CD14-positive monocyte (primary cell): Measurements from ENCODE around the gene CYTH3. TPM values are rescaled to one million over a fixed set of nuclear protein-coding genes. Genes with fewer than 3 reads are reported as not detected.

ENCODE experiments used
- DNase-seq, 3 donors: peaks; one replicate each; pipeline ENCODE4 v3.0.0-alpha.2; 2011 to 2022
- H2AFZ ChIP-seq: 2 replicates; pipeline ENCODE4 v1.6.0; 2012; ENCODE audit warnings: mild to moderate bottlenecking, low read depth, low read length, inconsistent platforms; ENCODE audit not compliant: insufficient read depth, poor library complexity, severe bottlenecking
- H3K27ac ChIP-seq, 2 donors: 1 replicate in 1 of 2; 2 replicates in 1 of 2; pipeline ENCODE4 v1.5.1; 2012 to 2013; ENCODE audit warnings: low read length in 2 of 2, control low read depth in 1 of 2, inconsistent platforms in 1 of 2, low read depth in 1 of 2, mild to moderate bottlenecking in 1 of 2
- H3K27me3 ChIP-seq, 2 donors: one replicate each; pipeline versions ENCODE4 v1.6.0 to v1.6.1; 2011 to 2013; ENCODE audit warnings: low read length in 2 of 2; ENCODE audit not compliant: control insufficient read depth in 2 of 2, insufficient read depth in 2 of 2
- H3K36me3 ChIP-seq, 2 donors: replicated peaks in 1 of 2; 1 replicate in 1 of 2; 2 replicates in 1 of 2; pipeline versions ENCODE4 v1.5.1 to v1.6.1; 2012 to 2013; ENCODE audit warnings: low read length in 2 of 2, control low read depth in 1 of 2, inconsistent platforms in 1 of 2, mild to moderate bottlenecking in 1 of 2; ENCODE audit not compliant: insufficient read depth in 2 of 2, control insufficient read depth in 1 of 2
- H3K4me1 ChIP-seq, 2 donors: 1 replicate in 1 of 2; 2 replicates in 1 of 2; pipeline versions ENCODE4 v1.5.1 to v1.6.1; 2012 to 2013; ENCODE audit warnings: low read length in 2 of 2, control low read depth in 1 of 2, inconsistent platforms in 1 of 2, mild to moderate bottlenecking in 1 of 2, moderate library complexity in 1 of 2; ENCODE audit not compliant: insufficient read depth in 2 of 2, control insufficient read depth in 1 of 2
- H3K4me2 ChIP-seq: replicated peaks from 2 replicates; pipeline ENCODE3; 2012; ENCODE audit warnings: low read length, moderate library complexity, mild to moderate bottlenecking; ENCODE audit not compliant: poor library complexity, severe bottlenecking; ENCODE audit errors: extremely low read depth
- H3K4me3 ChIP-seq, 3 experiments: fragments of 200-600 bp in 1 of 3; sonication (generic) in 1 of 3; replicated peaks in 1 of 3; 1 replicate in 2 of 3; 2 replicates in 1 of 3; pipeline ENCODE4 v1.5.1; 2011 to 2013; ENCODE audit warnings: low read length in 3 of 3, mild to moderate bottlenecking in 3 of 3, control low read depth in 2 of 3, low read depth in 2 of 3, inconsistent platforms in 1 of 3, moderate library complexity in 1 of 3
- H3K79me2 ChIP-seq: 2 replicates; pipeline ENCODE4 v1.6.0; 2012; ENCODE audit warnings: mild to moderate bottlenecking, control low read depth, inconsistent platforms, low read length, moderate library complexity; ENCODE audit not compliant: insufficient read depth
- H3K9ac ChIP-seq: 2 replicates; pipeline ENCODE4 v1.6.0; 2017; ENCODE audit warnings: low read length, mild to moderate bottlenecking; ENCODE audit not compliant: insufficient read depth, poor library complexity, severe bottlenecking
- H3K9me3 ChIP-seq, 2 donors: replicated peaks in 1 of 2; 1 replicate in 1 of 2; 2 replicates in 1 of 2; pipeline versions ENCODE4 v1.5.1 to v1.6.1; 2012 to 2013; ENCODE audit warnings: low read length in 2 of 2, control low read depth in 1 of 2; ENCODE audit not compliant: control insufficient read depth in 1 of 2, insufficient read depth in 1 of 2
- H4K20me1 ChIP-seq: 2 replicates; pipeline ENCODE4 v1.6.0; 2012; ENCODE audit warnings: mild to moderate bottlenecking, low read length, control low read depth, moderate library complexity; ENCODE audit not compliant: insufficient read depth
- H3K27ac Mint-ChIP-seq, 7 donors: one replicate each; pipeline ENCODE4 v1.8.0; 2020; ENCODE audit warnings: mild to moderate bottlenecking in 7 of 7, mixed read lengths in 7 of 7, moderate library complexity in 6 of 7, inconsistent platforms in 2 of 7
- H3K27me3 Mint-ChIP-seq, 3 donors: one replicate each; pipeline ENCODE4 v1.8.0; 2021 to 2022; ENCODE audit warnings: low read depth in 3 of 3, mild to moderate bottlenecking in 3 of 3, mixed read lengths in 3 of 3, moderate library complexity in 3 of 3, inconsistent platforms in 1 of 3
- H3K36me3 Mint-ChIP-seq, 2 donors: one replicate each; pipeline ENCODE4 v1.8.0; 2020; ENCODE audit warnings: mixed read lengths in 2 of 2, inconsistent platforms in 1 of 2, mild to moderate bottlenecking in 1 of 2
- H3K4me1 Mint-ChIP-seq: one replicate; pipeline ENCODE4 v1.8.0; 2020; ENCODE audit warnings: mild to moderate bottlenecking, mixed read lengths
- H3K4me3 Mint-ChIP-seq, 2 donors: one replicate each; pipeline ENCODE4 v1.8.0; 2020; ENCODE audit warnings: mild to moderate bottlenecking in 2 of 2, mixed read lengths in 2 of 2, moderate library complexity in 1 of 2
- H3K9me3 Mint-ChIP-seq, 7 donors: one replicate each; pipeline ENCODE4 v1.8.0; 2020 to 2022; ENCODE audit warnings: mixed read lengths in 7 of 7, mild to moderate bottlenecking in 6 of 7, moderate library complexity in 6 of 7, inconsistent platforms in 2 of 7
- WGBS: methylation state at CpG from one replicate; pipeline ENCODE4 v1.1.5; 2013; ENCODE audit warnings: missing lambda C conversion rate; ENCODE audit not compliant: insufficient coverage; 5-methylcytosine and 5-hydroxymethylcytosine counted together
- intact Hi-C, 2 donors: fragments of 100-400 bp; cut with micrococcal nuclease; formaldehyde crosslinking; loops; one replicate each; pipeline versions ENCODE4 v1.15.0 to v1.15.1; 2023
- polyA plus RNA-seq, 3 donors: library from polyadenylated mRNA; depleted of rRNA in 1 of 3; unstranded in 2 of 3; stranded (reverse) in 1 of 3; fragments of 300-500 nt in 2 of 3; fragments of >200 nt in 1 of 3; fragmentation: Illumina TruSeq in 2 of 3; gene quantifications; 1 replicate in 2 of 3; 2 replicates in 1 of 3; pipeline ENCODE4 v1.2.3, GENCODE V29; 2012 to 2021
- TF ChIP-seq, protein P1 (sequence below): fragments of 200-600 bp; IDR thresholded peaks from one replicate; pipeline ENCODE4 v1.8.0; 2022; ENCODE audit warnings: antibody characterized with exemption, mild to moderate bottlenecking

Gene CYTH3
- polyA plus RNA-seq, 3 donors, result 1.3 to 8.5 (median 1.4) TPM

DNA sequence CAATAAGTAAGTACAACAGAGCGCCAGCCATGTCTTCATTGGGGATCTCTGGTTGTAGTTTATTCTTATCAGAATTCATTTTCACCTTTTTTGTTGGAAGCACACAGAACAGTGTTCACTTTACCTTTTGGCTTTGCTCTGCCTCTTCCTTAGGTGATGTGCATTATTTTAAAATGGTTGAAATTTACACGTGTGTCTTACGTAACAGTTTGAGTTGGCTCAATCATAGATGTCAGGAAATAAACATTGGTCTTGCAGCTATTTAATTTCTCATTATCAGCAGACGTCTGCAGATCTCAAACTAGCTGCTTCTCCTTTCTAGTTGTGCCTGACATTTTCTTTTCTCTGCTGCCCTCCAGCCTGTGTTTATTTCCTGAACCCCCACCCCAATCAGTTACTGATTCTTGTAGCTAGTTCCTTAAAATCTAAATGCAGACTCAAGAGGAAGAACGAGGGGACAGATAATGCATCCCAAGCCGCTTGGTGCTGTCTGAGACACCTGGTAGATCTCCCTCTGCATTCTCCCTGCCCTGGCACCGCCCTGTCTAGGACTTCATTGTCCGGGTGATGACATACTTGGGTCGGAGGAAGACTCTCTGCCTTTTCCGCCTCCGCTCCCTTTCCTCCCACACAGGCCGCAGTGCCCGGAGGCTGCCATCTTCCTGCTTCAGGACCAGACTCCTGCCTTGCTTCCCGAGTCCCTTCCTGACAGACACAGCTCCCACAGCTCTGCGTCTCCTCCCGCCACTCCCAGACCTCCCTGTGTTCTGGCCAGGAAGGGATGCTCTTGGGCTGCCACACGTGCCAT lies 133.0 kb downstream of the CYTH3 start:
- Histone ChIP-seq H4K20me1 (no peaks in the 10 kb centered on the region), H3K36me3 (peaks cover 16 to 65% of the 10 kb centered on the region in 2 donors), H3K79me2 (no peaks in the 10 kb centered on the region), H3K9me3 (no peaks in the 10 kb centered on the region), H2AFZ (peak overlapping the region; percentile 23), H3K4me3 (peak overlapping the region in 1 of 3 experiments; percentile 3), H3K27ac (peak overlapping the region; percentile 61 to 72), H3K27me3 (no peaks in the 10 kb centered on the region), H3K4me2 (peak overlapping the region; percentile 17), H3K9ac (no peak overlapping the region), H3K4me1 (peaks cover 14 to 17% of the 10 kb centered on the region in 2 donors)
- peaks cover 0 to 3% (median 0%) of the 10 kb centered on the region in 7 donors for H3K9me3 Mint-ChIP-seq
- TF ChIP-seq, protein P1, sequence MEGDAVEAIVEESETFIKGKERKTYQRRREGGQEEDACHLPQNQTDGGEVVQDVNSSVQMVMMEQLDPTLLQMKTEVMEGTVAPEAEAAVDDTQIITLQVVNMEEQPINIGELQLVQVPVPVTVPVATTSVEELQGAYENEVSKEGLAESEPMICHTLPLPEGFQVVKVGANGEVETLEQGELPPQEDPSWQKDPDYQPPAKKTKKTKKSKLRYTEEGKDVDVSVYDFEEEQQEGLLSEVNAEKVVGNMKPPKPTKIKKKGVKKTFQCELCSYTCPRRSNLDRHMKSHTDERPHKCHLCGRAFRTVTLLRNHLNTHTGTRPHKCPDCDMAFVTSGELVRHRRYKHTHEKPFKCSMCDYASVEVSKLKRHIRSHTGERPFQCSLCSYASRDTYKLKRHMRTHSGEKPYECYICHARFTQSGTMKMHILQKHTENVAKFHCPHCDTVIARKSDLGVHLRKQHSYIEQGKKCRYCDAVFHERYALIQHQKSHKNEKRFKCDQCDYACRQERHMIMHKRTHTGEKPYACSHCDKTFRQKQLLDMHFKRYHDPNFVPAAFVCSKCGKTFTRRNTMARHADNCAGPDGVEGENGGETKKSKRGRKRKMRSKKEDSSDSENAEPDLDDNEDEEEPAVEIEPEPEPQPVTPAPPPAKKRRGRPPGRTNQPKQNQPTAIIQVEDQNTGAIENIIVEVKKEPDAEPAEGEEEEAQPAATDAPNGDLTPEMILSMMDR, result no peak
- peak; percentile 6 to 14 (median 9) for DNase-seq
- H3K4me1 Mint-ChIP-seq, result peaks cover 22% of the 10 kb centered on the region
- peak overlapping the region; percentile 59 to 91 (median 82) for H3K27ac Mint-ChIP-seq
- peak overlapping the region in 1 of 2 donors; percentile 71 for H3K4me3 Mint-ChIP-seq
- WGBS, result 37% methylated on average over 10 of the region's 17 CpGs
- intact Hi-C loops, result no loop called here
- peaks cover 42 to 62% of the 10 kb centered on the region in 2 donors for H3K36me3 Mint-ChIP-seq
- no peaks in the 10 kb centered on the region for H3K27me3 Mint-ChIP-seq

DNA sequence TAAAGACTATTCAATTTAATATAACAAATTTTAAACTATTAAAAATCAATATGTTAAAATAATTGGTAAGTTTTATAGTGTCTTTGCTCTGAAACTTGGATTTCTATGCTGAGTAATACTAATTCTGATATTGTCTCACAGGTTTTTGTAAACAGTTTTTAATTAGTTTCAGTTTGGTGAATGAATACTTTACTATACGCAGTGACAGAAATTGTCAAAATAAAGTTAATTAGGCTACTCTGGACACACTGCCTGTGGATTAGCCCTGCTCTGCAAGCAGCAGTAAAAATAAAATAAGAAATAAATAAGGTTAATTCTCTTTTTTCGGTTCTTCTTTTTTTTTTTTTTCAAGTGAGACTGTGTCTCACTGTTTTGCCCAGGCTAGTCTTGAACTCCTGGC lies 135.9 kb downstream of the CYTH3 start:
- Histone ChIP-seq H3K9ac (no peak overlapping the region), H3K4me3 (no peak overlapping the region), H3K27me3 (no peaks in the 10 kb centered on the region), H3K36me3 (peaks cover 19 to 65% of the 10 kb centered on the region in 2 donors), H4K20me1 (peaks cover 1% of the 10 kb centered on the region), H3K4me2 (no peak overlapping the region), H2AFZ (no peak overlapping the region), H3K79me2 (peaks cover 3% of the 10 kb centered on the region), H3K4me1 (peaks cover 14 to 17% of the 10 kb centered on the region in 2 donors), H3K9me3 (no peaks in the 10 kb centered on the region), H3K27ac (no peak overlapping the region)
- Mint-ChIP-seq H3K27ac (no peak overlapping the region), H3K27me3 (peaks cover 0 to 2% (median 0%) of the 10 kb centered on the region in 3 donors), H3K9me3 (peaks cover 0 to 5% (median 2%) of the 10 kb centered on the region in 7 donors), H3K4me3 (no peak overlapping the region), H3K36me3 (peaks cover 39 to 67% of the 10 kb centered on the region in 2 donors), H3K4me1 (peaks cover 15% of the 10 kb centered on the region)
- intact Hi-C loops, result no loop called here
- TF ChIP-seq, protein P1, result no peak
- WGBS, result 67% methylated on average over 1 of the region's 2 CpGs
- DNase-seq, result no peak
